ENCODE measurements around the gene PAK6.

DNA sequence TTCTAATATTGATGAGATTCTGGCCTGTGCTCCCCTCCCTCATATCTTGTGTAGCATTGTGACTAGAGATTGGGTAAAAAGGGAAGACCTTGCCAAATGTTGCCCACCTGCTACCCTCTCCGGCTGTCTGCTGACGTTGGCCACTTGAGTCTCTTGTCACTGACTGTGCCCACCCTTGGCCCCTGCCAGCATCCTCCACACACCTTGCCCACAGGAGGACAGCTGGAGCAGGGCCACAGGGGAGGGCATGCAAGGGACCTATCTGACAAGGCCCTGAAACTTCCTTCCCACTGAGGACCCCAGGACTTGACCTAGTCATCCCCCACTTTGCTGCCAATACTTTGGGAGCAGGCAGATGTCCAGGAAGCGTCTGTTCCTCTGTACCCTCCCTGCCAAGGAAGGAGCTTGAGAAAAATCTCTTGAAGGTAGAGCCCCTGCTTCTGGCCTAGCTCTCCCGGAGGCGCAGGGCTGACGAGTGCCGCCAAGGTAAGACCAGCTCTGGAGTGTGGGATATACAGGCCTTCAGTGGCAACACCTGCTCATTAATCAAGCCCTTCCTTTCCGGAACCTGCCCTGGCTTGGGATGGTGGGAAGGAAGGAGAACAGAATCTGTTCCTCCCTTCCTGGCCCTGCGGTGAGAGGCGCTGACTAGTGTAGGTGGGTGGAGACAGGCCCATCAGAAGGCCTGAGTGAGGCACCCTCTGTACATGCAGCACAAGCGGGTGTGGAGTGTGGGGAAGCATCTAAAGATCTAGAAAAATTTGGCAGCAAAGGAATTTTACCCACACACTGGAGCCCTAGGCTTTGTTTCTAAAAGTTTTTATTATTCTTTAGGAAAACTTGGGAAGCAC lies 4.9 kb upstream of the PAK6 start:
- no peak for TF ChIP-seq POLR2A (IDR thresholded peaks at IDR 0.05)
- TF ChIP-seq, protein P1, sequence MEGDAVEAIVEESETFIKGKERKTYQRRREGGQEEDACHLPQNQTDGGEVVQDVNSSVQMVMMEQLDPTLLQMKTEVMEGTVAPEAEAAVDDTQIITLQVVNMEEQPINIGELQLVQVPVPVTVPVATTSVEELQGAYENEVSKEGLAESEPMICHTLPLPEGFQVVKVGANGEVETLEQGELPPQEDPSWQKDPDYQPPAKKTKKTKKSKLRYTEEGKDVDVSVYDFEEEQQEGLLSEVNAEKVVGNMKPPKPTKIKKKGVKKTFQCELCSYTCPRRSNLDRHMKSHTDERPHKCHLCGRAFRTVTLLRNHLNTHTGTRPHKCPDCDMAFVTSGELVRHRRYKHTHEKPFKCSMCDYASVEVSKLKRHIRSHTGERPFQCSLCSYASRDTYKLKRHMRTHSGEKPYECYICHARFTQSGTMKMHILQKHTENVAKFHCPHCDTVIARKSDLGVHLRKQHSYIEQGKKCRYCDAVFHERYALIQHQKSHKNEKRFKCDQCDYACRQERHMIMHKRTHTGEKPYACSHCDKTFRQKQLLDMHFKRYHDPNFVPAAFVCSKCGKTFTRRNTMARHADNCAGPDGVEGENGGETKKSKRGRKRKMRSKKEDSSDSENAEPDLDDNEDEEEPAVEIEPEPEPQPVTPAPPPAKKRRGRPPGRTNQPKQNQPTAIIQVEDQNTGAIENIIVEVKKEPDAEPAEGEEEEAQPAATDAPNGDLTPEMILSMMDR (IDR thresholded peaks at IDR 0.05), result no peak
- TF ChIP-seq EP300 (IDR thresholded peaks at IDR 0.05), result no peak

All from gastroesophageal sphincter (tissue), 3 donors.